Peyer's patch (tissue), 4 donors: ENCODE measurements around the gene AKR7A2. TPM values are rescaled to one million over a fixed set of nuclear protein-coding genes. Genes with fewer than 3 reads are reported as not detected.

Source experiments
- DNase-seq, 3 donors: peaks; one replicate each; pipeline ENCODE4 v3.0.0-alpha.2; 2017 to 2019
- H3K27ac ChIP-seq, 4 donors: fragments of 200-600 bp; sonication (generic); one replicate each; pipeline ENCODE4 v1.5.1; 2016 to 2019
- H3K27me3 ChIP-seq, 2 donors: fragments of 200-600 bp; sonication (generic); one replicate each; pipeline ENCODE4 v1.5.1; 2019
- H3K36me3 ChIP-seq, 3 donors: fragments of 200-600 bp; sonication (generic); one replicate each; pipeline ENCODE4 v1.5.1; 2016 to 2019
- H3K4me1 ChIP-seq, 4 donors: fragments of 200-600 bp; sonication (generic); one replicate each; pipeline ENCODE4 v1.5.1; 2016 to 2019
- H3K4me3 ChIP-seq, 4 donors: fragments of 200-600 bp; sonication (generic); 1 replicate in 3 of 4; 2 replicates in 1 of 4; pipeline ENCODE4 v1.5.1; 2016 to 2019; ENCODE audit warnings: mild to moderate bottlenecking in 1 of 4
- H3K9me3 ChIP-seq, 4 donors: fragments of 200-600 bp; sonication (generic); one replicate each; pipeline ENCODE4 v1.5.1; 2016 to 2019; ENCODE audit warnings: mild to moderate bottlenecking in 1 of 4
- POLR2A ChIP-seq, 2 donors: fragments of 450-650 bp; IDR thresholded peaks; one replicate each; pipeline ENCODE4 v1.5.1; 2017; ENCODE audit warnings: antibody characterized with exemption in 2 of 2, mild to moderate bottlenecking in 2 of 2, moderate library complexity in 2 of 2
- total RNA-seq, 4 donors: library from RNA; depleted of rRNA; stranded (reverse); fragments of >200 nt; gene quantifications; one replicate each; pipeline ENCODE4 v1.1.0, GENCODE V29; 2016
- TF ChIP-seq, protein P1 (sequence below), 6 experiments: fragments of 450-650 bp in 4 of 6; fragments of 200-600 bp in 2 of 6; sonication (generic) in 1 of 6; IDR thresholded peaks; one replicate each; pipeline ENCODE4 v1.5.1; 2017 to 2019; ENCODE audit warnings: antibody characterized with exemption in 6 of 6, mild to moderate bottlenecking in 3 of 6, moderate library complexity in 1 of 6

AKR7A2 gene
- total RNA-seq, 4 donors from 2014 or later, result 56.1 to 168 (median 137) TPM

DNA sequence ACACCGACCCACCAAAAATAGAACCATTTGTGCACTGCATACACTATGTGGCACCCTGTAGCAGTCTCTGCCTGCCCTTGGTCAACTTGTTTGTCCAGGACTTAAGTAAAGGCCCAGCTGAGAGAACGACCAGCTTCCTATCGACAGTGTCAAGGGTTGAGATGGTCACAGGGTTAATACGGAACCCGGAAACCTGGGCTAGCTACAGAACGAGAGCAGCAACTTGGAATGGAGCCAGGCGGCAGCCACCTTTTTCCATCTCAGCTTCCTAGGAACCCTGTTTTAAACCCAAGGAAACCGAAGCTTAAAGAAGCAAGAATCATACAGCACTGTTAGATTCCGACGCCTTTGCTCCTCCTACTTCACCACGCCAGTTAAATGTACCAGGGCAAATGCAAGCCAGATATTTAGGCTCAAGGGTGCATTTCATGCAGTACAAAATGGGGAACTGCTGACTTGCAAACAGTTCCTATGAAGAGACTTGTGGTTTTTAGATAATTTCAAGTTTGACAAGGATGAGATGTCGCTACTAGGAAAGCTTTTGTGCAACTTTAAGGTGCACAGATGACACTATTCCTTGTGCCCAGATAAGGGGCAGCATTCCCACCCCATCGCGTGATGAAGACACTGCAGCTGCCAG, 35.7 kb upstream of the AKR7A2 start:
- no peak for DNase-seq
- TF ChIP-seq, protein P1, sequence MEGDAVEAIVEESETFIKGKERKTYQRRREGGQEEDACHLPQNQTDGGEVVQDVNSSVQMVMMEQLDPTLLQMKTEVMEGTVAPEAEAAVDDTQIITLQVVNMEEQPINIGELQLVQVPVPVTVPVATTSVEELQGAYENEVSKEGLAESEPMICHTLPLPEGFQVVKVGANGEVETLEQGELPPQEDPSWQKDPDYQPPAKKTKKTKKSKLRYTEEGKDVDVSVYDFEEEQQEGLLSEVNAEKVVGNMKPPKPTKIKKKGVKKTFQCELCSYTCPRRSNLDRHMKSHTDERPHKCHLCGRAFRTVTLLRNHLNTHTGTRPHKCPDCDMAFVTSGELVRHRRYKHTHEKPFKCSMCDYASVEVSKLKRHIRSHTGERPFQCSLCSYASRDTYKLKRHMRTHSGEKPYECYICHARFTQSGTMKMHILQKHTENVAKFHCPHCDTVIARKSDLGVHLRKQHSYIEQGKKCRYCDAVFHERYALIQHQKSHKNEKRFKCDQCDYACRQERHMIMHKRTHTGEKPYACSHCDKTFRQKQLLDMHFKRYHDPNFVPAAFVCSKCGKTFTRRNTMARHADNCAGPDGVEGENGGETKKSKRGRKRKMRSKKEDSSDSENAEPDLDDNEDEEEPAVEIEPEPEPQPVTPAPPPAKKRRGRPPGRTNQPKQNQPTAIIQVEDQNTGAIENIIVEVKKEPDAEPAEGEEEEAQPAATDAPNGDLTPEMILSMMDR (IDR thresholded peaks at IDR 0.05), result no peak
- TF ChIP-seq POLR2A (IDR thresholded peaks at IDR 0.05), result no peak
- H3K27me3 ChIP-seq, result no peaks in the 10 kb centered on the region
- peaks cover 0 to 70% (median 0%) of the 10 kb centered on the region in 3 donors for H3K36me3 ChIP-seq
- H3K4me3 ChIP-seq, result no peak overlapping the region
- H3K9me3 ChIP-seq, result no peaks in the 10 kb centered on the region
- H3K4me1 ChIP-seq, result peaks cover 0 to 25% (median 0%) of the 10 kb centered on the region in 4 donors
- peak overlapping the region in 1 of 4 donors; percentile 13 for H3K27ac ChIP-seq

DNA sequence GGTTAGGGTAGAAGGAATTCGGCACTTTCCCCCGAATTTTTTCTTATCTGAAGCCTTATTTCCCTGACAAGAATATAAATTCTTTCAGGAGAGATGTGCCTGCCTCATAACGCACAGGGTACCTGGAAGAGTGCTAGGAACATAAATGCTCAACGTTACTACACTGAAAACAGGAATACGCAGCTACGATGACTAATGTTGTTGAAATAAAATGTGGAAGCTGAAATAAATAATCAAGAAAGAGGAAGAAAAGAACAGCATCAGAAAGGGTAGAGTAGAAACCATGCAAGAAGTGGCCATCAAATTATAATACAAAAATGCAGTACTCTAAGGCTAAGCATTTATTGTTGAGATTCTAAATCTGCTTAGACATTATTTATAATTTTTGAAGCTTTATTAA, 34.1 kb upstream of the AKR7A2 start:
- H3K36me3 ChIP-seq, result peaks cover 0 to 66% (median 0%) of the 10 kb centered on the region in 3 donors
- H3K4me1 ChIP-seq, result peaks cover 0 to 13% (median 0%) of the 10 kb centered on the region in 4 donors

DNA sequence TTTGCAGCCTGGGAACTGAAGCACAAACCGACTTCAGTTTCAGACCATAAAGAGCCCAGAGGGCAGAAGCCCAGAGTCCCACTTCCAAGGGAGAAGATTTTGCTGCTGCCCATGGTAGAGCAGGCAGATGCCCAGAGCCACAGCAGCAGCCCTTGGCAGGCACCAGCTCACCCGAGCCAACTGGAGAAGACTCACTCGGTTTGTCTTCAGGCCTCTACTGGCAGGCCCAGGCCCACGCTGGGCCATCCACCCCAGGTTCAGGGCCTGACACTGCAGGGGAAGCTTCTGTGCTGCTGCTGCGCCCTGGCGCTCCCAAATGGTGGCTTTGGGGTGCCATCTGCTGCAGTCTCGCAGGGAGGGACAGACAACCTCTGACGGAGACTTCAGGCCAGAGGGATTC, 33.4 kb upstream of the AKR7A2 start:
- Histone ChIP-seq H3K27ac (no peak overlapping the region), H3K27me3 (no peaks in the 10 kb centered on the region), H3K4me1 (peaks cover 0 to 13% (median 0%) of the 10 kb centered on the region in 4 donors), H3K9me3 (no peaks in the 10 kb centered on the region), H3K4me3 (no peak overlapping the region), H3K36me3 (peaks cover 0 to 68% (median 0%) of the 10 kb centered on the region in 3 donors)
- DNase-seq, result no peak
- TF ChIP-seq POLR2A (IDR thresholded peaks at IDR 0.05), result no peak
- TF ChIP-seq, protein P1 (IDR thresholded peaks at IDR 0.05), result no peak

More for the DNA sequence above, 34.1 kb upstream of the AKR7A2 start:
- no peak overlapping the region for H3K27ac ChIP-seq
- TF ChIP-seq, protein P1 (IDR thresholded peaks at IDR 0.05), result no peak
- no peak for TF ChIP-seq POLR2A (IDR thresholded peaks at IDR 0.05)
- no peak for DNase-seq
- no peaks in the 10 kb centered on the region for H3K9me3 ChIP-seq
- H3K27me3 ChIP-seq, result no peaks in the 10 kb centered on the region
- H3K4me3 ChIP-seq, result no peak overlapping the region

DNA sequence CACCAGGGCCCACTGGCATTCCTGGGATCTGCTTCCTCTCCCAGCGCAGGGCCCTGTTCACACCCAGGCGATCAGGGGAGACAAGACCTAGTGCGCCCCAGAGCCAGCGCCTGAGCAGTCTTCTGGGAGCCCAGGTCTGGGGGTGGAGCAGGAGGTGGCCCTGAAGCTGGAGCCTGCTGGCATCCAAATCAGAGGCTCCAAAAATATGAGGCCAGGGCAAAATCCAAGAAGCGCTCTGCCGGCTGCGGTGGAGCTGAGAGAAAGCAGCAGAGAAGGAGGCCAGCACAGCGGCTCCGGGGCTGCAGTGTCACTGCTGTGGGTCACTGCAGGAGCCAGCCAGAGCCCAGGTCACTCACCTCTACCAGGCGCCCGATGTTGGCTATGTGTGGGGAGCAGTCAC, 32.9 kb upstream of the AKR7A2 start:
- no peak for DNase-seq
- H3K4me3 ChIP-seq, result no peak overlapping the region
- TF ChIP-seq POLR2A (IDR thresholded peaks at IDR 0.05), result no peak
- TF ChIP-seq, protein P1 (IDR thresholded peaks at IDR 0.05), result no peak
- H3K9me3 ChIP-seq, result no peaks in the 10 kb centered on the region
- peak overlapping the region in 1 of 4 donors; percentile 18 for H3K27ac ChIP-seq
- peaks cover 0 to 13% (median 0%) of the 10 kb centered on the region in 4 donors for H3K4me1 ChIP-seq
- H3K27me3 ChIP-seq, result no peaks in the 10 kb centered on the region
- peaks cover 0 to 67% (median 0%) of the 10 kb centered on the region in 3 donors for H3K36me3 ChIP-seq

DNA sequence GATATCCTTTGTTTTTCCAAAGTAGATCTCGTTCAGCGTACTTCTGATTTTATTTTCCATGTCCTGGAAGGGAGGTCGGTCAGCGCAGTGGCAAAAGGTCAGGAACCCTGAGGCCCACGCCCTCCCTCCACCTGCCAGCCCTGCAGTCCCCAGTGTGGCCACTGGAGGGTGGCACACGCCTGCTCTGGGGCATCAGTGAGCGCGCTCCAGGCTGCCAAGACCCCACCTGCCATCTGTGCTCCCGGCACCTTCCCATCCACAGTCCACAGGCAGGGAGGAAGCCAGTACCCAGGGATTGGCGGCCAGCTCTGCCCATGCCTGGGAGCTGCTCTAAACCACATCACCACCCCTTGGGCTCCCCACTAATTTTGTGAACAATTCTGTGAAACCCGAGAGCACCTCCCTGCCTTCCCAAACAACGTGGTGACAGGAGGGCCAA, 32.4 kb upstream of the AKR7A2 start:
- Histone ChIP-seq H3K36me3 (peaks cover 0 to 67% (median 0%) of the 10 kb centered on the region in 3 donors), H3K27ac (peak overlapping the region in 1 of 4 donors; percentile 18), H3K4me3 (no peak overlapping the region), H3K9me3 (no peaks in the 10 kb centered on the region), H3K4me1 (peaks cover 0 to 13% (median 0%) of the 10 kb centered on the region in 4 donors), H3K27me3 (no peaks in the 10 kb centered on the region)
- DNase-seq, result peak; percentile 36 to 79 (median 74)
- TF ChIP-seq POLR2A (IDR thresholded peaks at IDR 0.05), result no peak
- TF ChIP-seq, protein P1 (IDR thresholded peaks at IDR 0.05), result peak; percentile 65 to 97 (median 88)
